ENCODE measurements around the gene CIAO1. TPM values are rescaled to one million over a fixed set of nuclear protein-coding genes. Genes with fewer than 3 reads are reported as not detected.

The CIAO1 gene
- total and polyA plus RNA-seq, 2 of the 13 experiments (the other 11 are each of a cell fraction or from before 2014, with no cell fraction given) = 99.3 to 120 TPM

- TF ChIP-seq ZBTB2 (CRISPR knock-in tag; IDR thresholded peaks at IDR 0.05; ENCODE audit: low read depth) (0 out of 2 replicates have a peak, but pooled peaks have one; percentile 37), ZNF253 (CRISPR knock-in tag; IDR thresholded peaks at IDR 0.05; ENCODE audit: borderline replicate concordance) (0 out of 2 replicates have a peak, but pooled peaks have one; percentile 73), ZNF44 (CRISPR knock-in tag; IDR thresholded peaks at IDR 0.05) (peak; percentile 86; the same call in 1 of the 2 replicates), MYPOP (CRISPR knock-in tag; IDR thresholded peaks at IDR 0.05) (no peak), HMG20A (CRISPR knock-in tag; IDR thresholded peaks at IDR 0.05; ENCODE audit: borderline replicate concordance) (no peak), NFKBIZ (CRISPR knock-in tag; IDR thresholded peaks at IDR 0.05) (0 out of 2 replicates have a peak, but pooled peaks have one; percentile 39), ZNF354B (CRISPR knock-in tag; IDR thresholded peaks at IDR 0.05) (no peak), GPBP1L1 (CRISPR knock-in tag; IDR thresholded peaks at IDR 0.05) (no peak), ATF6 (CRISPR knock-in tag; conservative IDR thresholded peaks at IDR 0.05) (no peak), ZFP62 (CRISPR knock-in tag; IDR thresholded peaks at IDR 0.05) (no peak), DMTF1 (CRISPR knock-in tag; IDR thresholded peaks at IDR 0.05) (no peak), RBAK (CRISPR knock-in tag; IDR thresholded peaks at IDR 0.05) (no peak), DRAP1 (CRISPR knock-in tag; IDR thresholded peaks at IDR 0.05) (no peak), POGZ (CRISPR knock-in tag; IDR thresholded peaks at IDR 0.05) (0 out of 2 replicates have a peak, but pooled peaks have one; percentile 31), ZNF607 (CRISPR knock-in tag; IDR thresholded peaks at IDR 0.05; ENCODE audit: borderline replicate concordance) (peak; percentile 89; the same call in 1 of the 2 replicates), PHF21A (CRISPR knock-in tag; IDR thresholded peaks at IDR 0.05) (peak; percentile 72; the same call in 1 of the 2 replicates), PLRG1 (conservative IDR thresholded peaks at IDR 0.05) (no peak)
Observed at GRCh38 chr2:96320728-96321622, 55.0 kb downstream of the CIAO1 start (continued).

Data from HepG2 (cell line).